ENCODE results near the gene GEMIN5. TPM values are rescaled to one million over a fixed set of nuclear protein-coding genes. Genes with fewer than 3 reads are reported as not detected.

The GEMIN5 gene
- polyA plus RNA-seq, 3 donors: 2.0 to 3.8 (median 2.2) TPM

DNA sequence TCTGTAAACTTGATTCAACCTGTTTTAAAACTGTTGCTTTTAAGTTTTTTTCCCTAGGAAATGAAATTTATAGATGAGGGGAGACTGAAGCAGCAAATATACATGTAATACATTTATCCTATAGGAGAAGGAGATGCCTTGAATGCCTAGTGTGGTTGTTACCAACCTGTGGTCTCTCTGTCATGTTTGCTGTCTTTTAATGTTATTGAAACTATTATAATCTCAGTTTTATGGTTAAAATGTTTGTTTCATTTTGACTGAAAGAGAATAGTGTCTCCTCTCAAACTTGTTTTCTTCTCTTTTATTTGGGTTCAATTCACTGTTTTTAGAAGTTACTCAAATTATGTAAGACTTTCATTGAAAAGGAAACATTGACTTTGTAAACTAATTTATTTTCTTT is 18.7 kb upstream of the GEMIN5 start:
- H3K36me3 ChIP-seq (replicated peaks in 1 of 2; ENCODE audit: control insufficient read depth in 1 of 2, insufficient read depth in 2 of 2, low read length in 2 of 2): peaks cover 53 to 58% of the 10 kb centered on the region in 2 donors
- peaks cover 6% of the 10 kb centered on the region for H3K79me2 ChIP-seq (ENCODE audit: insufficient read depth, low read length)
- no peaks in the 10 kb centered on the region for H4K20me1 ChIP-seq (ENCODE audit: insufficient read depth, low read length)
- no peak for DNase-seq
- no peaks in the 10 kb centered on the region for H3K27me3 ChIP-seq (ENCODE audit: control insufficient read depth in 2 of 2, insufficient read depth in 2 of 2, low read length in 2 of 2)
- Mint-ChIP-seq H3K36me3 (peaks cover 42 to 52% of the 10 kb centered on the region in 2 donors), H3K27me3 (ENCODE audit: low read depth in 3 of 3) (no peaks in the 10 kb centered on the region), H3K9me3 (no peaks in the 10 kb centered on the region), H3K4me3 (no peak overlapping the region), H3K27ac (no peak overlapping the region), H3K4me1 (no peaks in the 10 kb centered on the region)
- H3K4me2 ChIP-seq (replicated peaks; ENCODE audit: extremely low read depth, low read length, poor library complexity, severe bottlenecking): no peak overlapping the region
- intact Hi-C loops (cut with micrococcal nuclease): no loop called here
- TF ChIP-seq, protein P1, sequence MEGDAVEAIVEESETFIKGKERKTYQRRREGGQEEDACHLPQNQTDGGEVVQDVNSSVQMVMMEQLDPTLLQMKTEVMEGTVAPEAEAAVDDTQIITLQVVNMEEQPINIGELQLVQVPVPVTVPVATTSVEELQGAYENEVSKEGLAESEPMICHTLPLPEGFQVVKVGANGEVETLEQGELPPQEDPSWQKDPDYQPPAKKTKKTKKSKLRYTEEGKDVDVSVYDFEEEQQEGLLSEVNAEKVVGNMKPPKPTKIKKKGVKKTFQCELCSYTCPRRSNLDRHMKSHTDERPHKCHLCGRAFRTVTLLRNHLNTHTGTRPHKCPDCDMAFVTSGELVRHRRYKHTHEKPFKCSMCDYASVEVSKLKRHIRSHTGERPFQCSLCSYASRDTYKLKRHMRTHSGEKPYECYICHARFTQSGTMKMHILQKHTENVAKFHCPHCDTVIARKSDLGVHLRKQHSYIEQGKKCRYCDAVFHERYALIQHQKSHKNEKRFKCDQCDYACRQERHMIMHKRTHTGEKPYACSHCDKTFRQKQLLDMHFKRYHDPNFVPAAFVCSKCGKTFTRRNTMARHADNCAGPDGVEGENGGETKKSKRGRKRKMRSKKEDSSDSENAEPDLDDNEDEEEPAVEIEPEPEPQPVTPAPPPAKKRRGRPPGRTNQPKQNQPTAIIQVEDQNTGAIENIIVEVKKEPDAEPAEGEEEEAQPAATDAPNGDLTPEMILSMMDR (IDR thresholded peaks at IDR 0.05): no peak
- H3K27ac ChIP-seq (ENCODE audit: low read depth in 1 of 2, low read length in 2 of 2): no peak overlapping the region
- H3K9ac ChIP-seq (ENCODE audit: insufficient read depth, low read length, poor library complexity, severe bottlenecking): no peak overlapping the region
- H3K9me3 ChIP-seq (replicated peaks in 1 of 2; ENCODE audit: control insufficient read depth in 1 of 2, insufficient read depth in 1 of 2, low read length in 2 of 2): no peaks in the 10 kb centered on the region
- no peak overlapping the region for H2AFZ ChIP-seq (ENCODE audit: insufficient read depth, low read depth, low read length, poor library complexity, severe bottlenecking)
- H3K4me1 ChIP-seq (ENCODE audit: control insufficient read depth in 1 of 2, insufficient read depth in 2 of 2, low read length in 2 of 2): no peaks in the 10 kb centered on the region
- no peak overlapping the region for H3K4me3 ChIP-seq (replicated peaks in 1 of 3; ENCODE audit: low read depth in 2 of 3, low read length in 3 of 3)

DNA sequence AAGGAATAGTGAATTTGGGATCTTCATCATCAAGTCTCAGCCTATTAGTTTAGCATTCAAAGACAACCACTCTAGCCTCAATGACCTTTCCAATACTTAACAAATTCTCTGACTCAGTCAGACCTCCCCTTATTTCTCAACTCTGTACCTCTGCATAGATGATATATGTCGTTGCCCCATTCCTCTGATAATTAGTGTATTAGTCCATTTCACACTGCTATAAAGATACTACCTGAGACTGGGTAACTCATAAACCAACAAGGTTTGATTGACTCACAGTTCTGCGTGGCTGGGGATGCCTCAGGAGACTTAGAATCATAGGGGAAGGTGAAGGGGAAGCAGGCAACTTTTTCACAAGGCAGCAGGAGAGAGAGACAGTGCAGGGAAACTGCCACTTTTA is 11.8 kb upstream of the GEMIN5 start:
- no peak overlapping the region for H3K27ac ChIP-seq (ENCODE audit: low read depth in 1 of 2, low read length in 2 of 2)
- Mint-ChIP-seq H3K4me1 (peaks cover 15% of the 10 kb centered on the region), H3K4me3 (no peak overlapping the region), H3K27ac (peak overlapping the region in 1 of 7 donors; percentile 31), H3K36me3 (peaks cover 15 to 18% of the 10 kb centered on the region in 2 donors), H3K27me3 (ENCODE audit: low read depth in 3 of 3) (no peaks in the 10 kb centered on the region), H3K9me3 (no peaks in the 10 kb centered on the region)
- no peaks in the 10 kb centered on the region for H3K9me3 ChIP-seq (replicated peaks in 1 of 2; ENCODE audit: control insufficient read depth in 1 of 2, insufficient read depth in 1 of 2, low read length in 2 of 2)
- intact Hi-C loops (cut with micrococcal nuclease): no loop called here
- TF ChIP-seq, protein P1 (IDR thresholded peaks at IDR 0.05): no peak
- peaks cover 51% of the 10 kb centered on the region for H3K79me2 ChIP-seq (ENCODE audit: insufficient read depth, low read length)
- H3K4me1 ChIP-seq (ENCODE audit: control insufficient read depth in 1 of 2, insufficient read depth in 2 of 2, low read length in 2 of 2): no peaks in the 10 kb centered on the region
- whole genome bisulfite sequencing (ENCODE audit: insufficient coverage): no CpG with 5 or more reads among the region's 2 CpGs
- no peak overlapping the region for H3K9ac ChIP-seq (ENCODE audit: insufficient read depth, low read length, poor library complexity, severe bottlenecking)
- H3K4me3 ChIP-seq (replicated peaks in 1 of 3; ENCODE audit: low read depth in 2 of 3, low read length in 3 of 3): no peak overlapping the region
- H4K20me1 ChIP-seq (ENCODE audit: insufficient read depth, low read length): peaks cover 57% of the 10 kb centered on the region
- no peak overlapping the region for H3K4me2 ChIP-seq (replicated peaks; ENCODE audit: extremely low read depth, low read length, poor library complexity, severe bottlenecking)
- H2AFZ ChIP-seq (ENCODE audit: insufficient read depth, low read depth, low read length, poor library complexity, severe bottlenecking): no peak overlapping the region
- H3K36me3 ChIP-seq (replicated peaks in 1 of 2; ENCODE audit: control insufficient read depth in 1 of 2, insufficient read depth in 2 of 2, low read length in 2 of 2): peaks cover 11 to 37% of the 10 kb centered on the region in 2 donors
- no peak for DNase-seq
- H3K27me3 ChIP-seq (ENCODE audit: control insufficient read depth in 2 of 2, insufficient read depth in 2 of 2, low read length in 2 of 2): no peaks in the 10 kb centered on the region

Data from CD14-positive monocyte (primary cell).